M059J (cell line): ENCODE results near the gene SC5D. TPM values are rescaled to one million over a fixed set of nuclear protein-coding genes. Genes with fewer than 3 reads are reported as not detected.

Experiments used
- DNase-seq: peaks from one replicate; pipeline ENCODE4 v3.0.0-alpha.2; 2012; ENCODE audit warnings: low read depth
- total RNA-seq: library from RNA; depleted of rRNA; stranded (reverse); fragments of >200 nt; shearing (Covaris generic); gene quantifications from 2 replicates; pipeline ENCODE4 v1.2.3, GENCODE V29; 2014

The SC5D gene
- total RNA-seq, 1 experiment from 2014 or later, result 126 TPM

GRCh38 chr11:121291896-121292494 is 576 bp upstream of the SC5D start:
- DNase-seq, result peak; percentile 13

DNA sequence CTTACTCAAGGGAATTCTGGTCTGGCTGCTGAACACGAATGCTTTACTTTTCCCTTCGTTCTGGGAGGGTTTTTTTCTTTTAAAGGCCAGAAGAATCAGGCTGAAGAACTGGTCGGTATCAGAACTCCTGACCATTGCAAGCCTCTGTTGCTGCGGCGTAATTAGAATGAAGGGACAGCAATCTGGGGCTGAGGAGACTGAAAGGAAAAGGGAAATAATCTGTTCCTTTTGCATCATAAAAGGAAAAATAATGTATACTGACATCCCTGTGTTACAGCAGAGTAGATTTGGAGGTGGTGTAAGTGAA is 670 bp downstream of the SC5D start:
- DNase-seq, result peak; percentile 52

DNA sequence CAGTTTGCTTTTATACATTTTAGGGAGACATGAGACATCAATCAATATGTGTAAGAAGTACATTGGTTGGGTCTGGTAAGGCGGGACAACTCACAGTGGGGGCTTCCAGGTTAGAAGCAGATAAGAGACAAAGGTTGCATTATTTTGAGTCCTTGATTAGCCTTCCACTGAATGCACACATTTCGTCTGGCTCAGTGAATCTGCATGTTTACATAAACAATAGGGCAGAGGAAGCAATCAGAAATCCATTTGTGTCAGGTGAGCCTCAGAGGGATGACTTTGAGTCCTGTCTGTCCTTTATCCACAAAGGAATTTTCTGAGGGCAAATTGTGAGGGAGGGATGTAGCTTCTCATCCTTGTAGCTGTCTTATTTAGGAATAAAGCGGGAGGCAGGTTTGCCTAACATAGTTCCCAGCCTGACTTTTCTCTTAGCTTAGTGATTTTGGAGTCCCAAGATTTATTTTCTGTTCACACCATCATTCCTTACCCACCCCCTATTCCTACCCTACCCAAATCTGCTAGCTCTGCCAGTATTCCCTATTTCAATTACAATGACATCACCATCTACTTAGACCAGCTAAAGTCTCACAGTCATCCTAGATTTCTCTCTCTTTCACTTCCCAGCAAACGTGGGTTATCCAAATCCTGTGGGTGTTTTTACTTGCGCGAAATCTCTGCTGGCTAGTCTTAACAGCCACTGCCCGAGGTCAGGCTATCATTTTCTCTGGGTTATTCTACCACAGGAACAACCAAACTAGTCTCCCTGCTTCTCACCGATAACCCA is 2.9 kb downstream of the SC5D start:
- DNase-seq, result no peak

DNA sequence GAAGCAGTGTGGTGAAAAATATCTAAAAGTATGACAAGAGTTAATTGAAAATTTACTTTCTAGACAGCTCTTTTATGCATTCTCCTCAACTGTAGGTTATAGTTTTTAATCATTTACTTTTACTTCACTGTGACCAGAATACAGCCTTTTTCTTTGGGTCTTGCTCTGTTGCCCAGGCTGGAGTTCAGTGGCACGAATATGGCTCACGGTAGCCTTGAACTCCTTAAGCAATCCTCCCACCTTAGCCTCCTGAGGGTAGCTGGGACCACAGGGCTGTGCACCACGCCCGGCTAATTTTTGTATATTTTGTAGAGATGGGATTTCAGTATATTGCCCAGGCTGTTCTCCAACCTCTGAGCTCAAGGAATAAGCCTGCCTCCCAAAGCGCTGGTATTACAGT is 5.3 kb downstream of the SC5D start:
- DNase-seq, result no peak

DNA sequence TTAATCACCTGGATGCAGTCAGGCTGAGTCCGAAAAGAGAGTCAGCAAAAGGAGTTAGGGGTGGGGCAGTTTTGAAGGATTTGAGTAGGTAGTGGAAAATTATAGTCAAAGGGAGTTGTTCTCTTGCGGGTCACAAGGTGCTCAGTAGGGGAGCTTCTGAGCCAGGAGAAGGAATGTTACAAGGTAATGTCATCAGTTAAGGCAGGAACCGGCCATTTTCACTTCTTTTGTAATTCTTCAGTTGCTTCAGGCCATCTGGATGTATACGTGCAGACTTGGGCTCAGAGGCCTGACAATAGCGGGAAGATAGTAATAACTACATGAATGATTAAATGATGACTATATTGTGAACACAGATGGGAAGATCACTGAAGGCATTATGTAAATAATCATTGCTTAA is 6.2 kb downstream of the SC5D start:
- DNase-seq, result peak; percentile 12

DNA sequence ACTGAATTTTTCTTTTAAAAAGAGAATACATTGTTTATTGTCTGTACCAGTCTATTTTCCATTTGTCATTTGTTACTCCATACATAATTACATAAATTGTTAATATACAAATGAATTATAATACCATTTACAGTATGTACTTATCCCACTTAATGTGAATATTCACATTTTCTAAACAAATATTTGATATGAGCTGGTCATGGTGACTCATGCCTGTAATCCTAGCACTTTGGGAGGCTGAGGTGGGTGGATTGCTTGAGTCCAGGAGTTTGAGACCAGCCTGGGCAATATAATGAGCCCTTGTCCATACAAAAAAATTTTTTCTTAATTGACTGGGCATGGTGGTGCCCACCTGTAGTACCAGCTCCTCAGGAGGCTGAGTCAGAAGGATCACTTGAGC is 6.8 kb downstream of the SC5D start:
- no peak for DNase-seq

- no peak for DNase-seq
Measured at GRCh38 chr11:121300313-121300971, 7.9 kb downstream of the SC5D start.

DNA sequence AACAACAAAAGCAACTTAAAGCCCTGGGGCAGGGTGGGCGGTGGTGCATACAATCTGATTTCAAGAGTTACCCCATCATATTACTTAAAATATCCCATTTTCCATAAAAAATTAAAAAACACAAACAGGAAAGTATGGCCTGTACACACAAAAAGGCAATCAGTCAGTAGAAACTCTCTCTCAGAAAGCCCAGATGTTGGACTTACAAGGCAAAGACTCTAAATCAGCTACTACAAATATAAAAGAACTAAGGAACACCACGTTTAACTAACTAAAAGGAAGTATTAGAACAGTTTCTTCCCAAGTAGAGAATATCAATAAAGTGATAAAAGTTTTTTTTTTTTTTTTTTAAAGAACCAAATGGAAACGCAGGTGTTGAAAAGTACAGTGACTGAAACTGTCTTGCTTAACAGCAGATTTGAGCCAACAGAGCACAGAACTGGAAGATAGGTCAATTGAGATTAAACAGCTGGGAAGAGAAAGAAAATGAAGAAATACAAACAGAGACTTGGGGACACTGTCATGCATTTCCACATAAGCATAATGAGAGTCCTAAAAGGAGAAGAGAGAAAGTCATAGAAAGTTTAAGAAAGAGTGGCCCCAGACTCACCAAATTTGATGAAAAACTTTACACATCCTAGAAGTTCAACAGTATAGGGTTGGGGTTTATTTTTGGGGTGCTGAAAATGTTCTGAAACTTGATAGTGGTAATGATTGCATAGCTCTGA is 8.6 kb downstream of the SC5D start:
- no peak for DNase-seq

GRCh38 chr11:121304759-121305158 is 12.2 kb downstream of the SC5D start:
- DNase-seq, result no peak

DNA sequence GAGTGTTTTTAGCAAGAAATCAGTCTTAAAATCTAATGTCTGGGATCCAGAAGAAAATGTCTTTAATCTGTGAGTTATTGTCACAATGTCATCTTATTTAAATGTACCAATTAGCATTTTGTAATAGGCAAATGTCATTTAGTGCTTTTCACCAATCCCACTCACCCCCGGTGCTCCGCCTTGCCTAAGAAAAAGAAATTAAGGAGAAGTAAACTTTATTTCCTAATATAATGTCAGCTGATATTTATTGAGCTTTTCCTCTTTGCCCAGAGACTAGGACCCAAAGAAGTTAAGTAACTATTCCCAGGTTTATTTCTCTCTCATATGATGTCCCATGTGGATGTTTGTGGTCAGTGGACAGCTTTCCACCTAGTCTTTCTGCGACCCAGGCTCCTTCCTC is 16.2 kb downstream of the SC5D start:
- DNase-seq, result no peak

DNA sequence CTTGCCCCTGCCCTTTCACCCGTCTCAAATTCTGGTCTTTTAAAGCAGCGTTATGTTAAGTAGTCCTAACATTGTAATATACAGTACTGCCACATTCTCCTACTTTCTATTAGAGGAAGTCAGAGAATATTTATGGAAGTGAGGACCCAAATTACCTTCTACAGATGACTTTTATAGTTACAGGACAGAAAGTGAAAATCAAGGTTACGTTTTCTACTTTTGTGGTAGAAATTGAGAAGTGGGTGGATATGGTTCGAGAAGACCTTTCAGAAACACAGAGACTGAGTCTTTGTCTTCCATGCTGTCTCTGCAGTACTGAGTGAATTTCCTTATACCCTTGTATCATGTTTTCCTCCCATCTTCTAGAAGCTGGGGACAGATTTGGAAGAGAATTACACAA is 17.1 kb downstream of the SC5D start:
- no peak for DNase-seq

DNA sequence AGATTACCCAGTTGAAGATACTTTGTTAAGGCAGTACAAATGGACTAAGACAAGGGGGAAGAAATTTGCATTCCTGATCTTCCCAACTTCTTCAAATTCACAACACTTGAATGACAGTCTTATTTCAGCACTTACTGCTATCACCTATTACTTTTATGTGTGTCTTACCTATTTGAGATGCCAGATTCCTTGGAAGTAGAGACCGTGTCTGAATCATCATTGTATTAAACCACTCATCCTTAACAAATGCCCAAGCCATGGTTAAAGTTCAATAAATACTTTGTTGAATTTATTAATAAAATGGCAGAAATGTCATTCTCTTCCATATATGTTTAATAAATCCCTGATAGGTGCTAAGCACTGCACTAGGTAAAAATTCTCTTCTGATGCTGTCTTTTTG is 18.3 kb downstream of the SC5D start:
- no peak for DNase-seq

- no peak for DNase-seq
Measured at GRCh38 chr11:121311373-121311772, 18.8 kb downstream of the SC5D start.

DNA sequence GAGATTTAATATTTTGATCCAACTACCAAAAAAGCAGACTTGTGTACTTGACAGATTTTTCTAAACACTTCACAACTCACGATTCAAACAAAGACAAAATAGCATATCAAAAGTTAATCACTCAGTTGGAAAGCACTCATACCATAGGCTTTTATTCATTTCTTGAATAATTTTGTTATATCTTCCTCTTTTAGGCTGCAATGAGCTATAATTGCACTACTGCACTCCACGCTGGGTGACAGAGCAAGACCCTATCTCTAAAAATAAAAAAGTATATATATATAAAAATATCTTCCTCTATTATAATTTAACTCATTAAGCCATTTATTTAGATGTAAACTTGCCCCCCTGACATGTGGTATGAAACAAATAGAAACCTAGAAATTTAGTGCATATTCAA is 19.9 kb downstream of the SC5D start:
- DNase-seq, result no peak

DNA sequence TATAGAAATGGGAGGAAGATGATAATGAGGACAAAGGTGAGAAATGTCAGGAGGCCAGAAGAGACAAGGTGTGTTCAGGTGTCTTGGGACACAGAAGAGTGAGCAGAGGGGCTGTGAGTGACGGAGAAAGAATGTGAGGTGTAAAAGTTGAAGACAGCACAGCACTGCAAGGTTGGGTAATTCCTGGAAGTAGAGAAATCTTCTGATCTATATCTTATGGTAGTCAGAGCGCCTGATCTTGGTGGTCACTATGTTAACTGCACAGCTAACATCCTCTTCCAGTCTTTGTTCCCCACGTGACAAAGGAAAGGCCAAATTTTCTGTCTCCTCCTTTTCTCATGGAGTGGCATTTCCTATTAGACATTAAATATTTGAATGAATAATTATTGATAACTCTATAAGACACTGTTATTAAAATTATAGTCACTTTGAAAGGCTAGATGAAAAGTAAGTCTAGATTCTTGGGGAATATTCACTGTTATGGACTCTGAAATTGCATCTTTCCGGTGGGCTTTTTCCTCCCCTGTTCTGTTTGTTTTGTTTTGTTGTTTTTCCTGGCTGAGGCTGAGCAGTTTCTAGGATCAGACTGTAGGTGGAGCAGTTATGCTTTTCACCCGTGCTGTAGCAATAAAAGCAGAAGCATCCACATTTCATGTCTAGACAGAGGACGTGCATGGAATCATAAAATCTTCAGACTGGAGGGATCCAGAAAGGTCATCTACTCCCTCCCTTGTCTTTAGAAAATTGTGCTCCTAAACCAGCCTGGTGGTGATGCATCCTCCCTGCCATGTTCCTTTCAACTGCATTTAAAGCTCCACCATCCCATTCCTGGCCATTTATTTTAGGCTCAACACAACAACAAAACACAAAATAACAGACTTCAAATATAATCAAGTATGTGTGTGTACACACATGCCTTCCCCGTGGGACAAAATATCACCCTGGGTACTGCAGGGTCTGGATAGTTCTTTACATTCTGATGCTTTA is 26.6 kb downstream of the SC5D start:
- peak; percentile 50 for DNase-seq

- peak; percentile 45 for DNase-seq
Measured at GRCh38 chr11:121321614-121322243, 29.2 kb downstream of the SC5D start.

GRCh38 chr11:121323046-121323607 is 30.6 kb downstream of the SC5D start:
- no peak for DNase-seq

DNA sequence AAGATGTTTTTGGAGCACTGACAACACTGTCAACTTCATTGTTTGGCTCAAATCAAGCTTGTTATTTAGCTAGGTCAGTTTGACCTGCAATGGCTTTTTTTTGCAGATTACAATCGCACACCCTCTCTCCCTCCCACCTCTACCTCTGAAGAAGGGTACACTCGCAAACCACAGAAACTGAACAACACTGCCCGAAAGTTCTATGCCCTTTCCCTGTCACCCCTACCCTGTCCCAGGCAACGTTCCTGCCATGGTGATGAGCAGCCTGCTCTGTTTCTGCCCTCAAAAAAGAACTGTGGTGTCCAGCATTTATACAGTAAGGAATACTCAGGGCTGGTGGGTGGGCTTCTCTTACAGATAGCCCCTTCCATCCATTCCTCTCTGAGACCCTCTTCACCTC is 33.7 kb downstream of the SC5D start:
- DNase-seq, result no peak

GRCh38 chr11:121327553-121327952 is 35.0 kb downstream of the SC5D start:
- DNase-seq, result no peak

GRCh38 chr11:121328176-121328966 is 35.8 kb downstream of the SC5D start:
- no peak for DNase-seq
